Esophagus (tissue), 2 donors: ENCODE results near the gene PDK4. TPM values are rescaled to one million over a fixed set of nuclear protein-coding genes. Genes with fewer than 3 reads are reported as not detected.

Experiments used
- H3K27ac ChIP-seq, 2 donors: one replicate each; pipeline ENCODE4 v1.5.1; 2013; ENCODE audit warnings: low read depth in 2 of 2, mild to moderate bottlenecking in 2 of 2, inconsistent platforms in 1 of 2, low read length in 1 of 2, moderate library complexity in 1 of 2
- H3K27me3 ChIP-seq, 2 donors: one replicate each; pipeline ENCODE4 v1.6.1; 2013; ENCODE audit warnings: low read length in 2 of 2, control low read depth in 1 of 2, mild to moderate bottlenecking in 1 of 2; ENCODE audit not compliant: insufficient read depth in 2 of 2, control insufficient read depth in 1 of 2
- H3K36me3 ChIP-seq, 2 donors: one replicate each; pipeline ENCODE4 v1.6.1; 2013; ENCODE audit warnings: low read length in 1 of 2; ENCODE audit not compliant: control insufficient read depth in 2 of 2, insufficient read depth in 2 of 2
- H3K4me1 ChIP-seq, 2 donors: one replicate each; pipeline ENCODE4 v1.6.1; 2013; ENCODE audit warnings: low read length in 1 of 2; ENCODE audit not compliant: control insufficient read depth in 2 of 2, insufficient read depth in 2 of 2
- H3K4me3 ChIP-seq, 2 donors: one replicate each; pipeline ENCODE4 v1.5.1; 2013; ENCODE audit warnings: low read length in 2 of 2, mild to moderate bottlenecking in 2 of 2, low read depth in 1 of 2, moderate library complexity in 1 of 2
- H3K9me3 ChIP-seq, 2 donors: one replicate each; pipeline ENCODE4 v1.6.1; 2013; ENCODE audit warnings: mild to moderate bottlenecking in 2 of 2, low read depth in 1 of 2, low read length in 1 of 2, moderate library complexity in 1 of 2; ENCODE audit not compliant: control insufficient read depth in 2 of 2, insufficient read depth in 1 of 2
- WGBS, 2 donors: extraction: QIAGEN DNeasy Blood & Tissue Kit; methylation state at CpG; one replicate each; pipeline ENCODE4 v1.1.7; 2013; 5-methylcytosine and 5-hydroxymethylcytosine counted together
- polyA plus RNA-seq, 2 donors: library from polyadenylated mRNA; stranded (reverse); fragments of 200-250 nt; gene quantifications; one replicate each; pipeline ENCODE4 v1.2.3, GENCODE V29; 2013
- donor health status: healthy with polysubstance abuse.
- donor health status: Bipolar disorder and iron deficiency.

PDK4 gene
- polyA plus RNA-seq, 2 donors = 13.3 to 31.7 TPM

- no peak overlapping the region for H3K27ac ChIP-seq
- 93 to 96% methylated on average over 4 of the region's 4 CpGs for WGBS, 2 donors
These were observed 13.6 kb downstream of the PDK4 start for GRCh38 chr7:95582578-95583293.

GRCh38 chr7:95581467-95581866 lies 14.8 kb downstream of the PDK4 start:
- Histone ChIP-seq H3K4me3 (no peak overlapping the region), H3K27me3 (no peaks in the 10 kb centered on the region), H3K9me3 (no peaks in the 10 kb centered on the region), H3K27ac (no peak overlapping the region), H3K4me1 (no peaks in the 10 kb centered on the region), H3K36me3 (no peaks in the 10 kb centered on the region)
- WGBS, 2 donors = 37 to 55% methylated on average over 3 of the region's 3 CpGs

More at GRCh38 chr7:95582578-95583293, 13.6 kb downstream of the PDK4 start:
- Histone ChIP-seq H3K27me3 (no peaks in the 10 kb centered on the region), H3K4me1 (no peaks in the 10 kb centered on the region), H3K9me3 (no peaks in the 10 kb centered on the region), H3K36me3 (no peaks in the 10 kb centered on the region), H3K4me3 (no peak overlapping the region)

- Histone ChIP-seq H3K4me1 (no peaks in the 10 kb centered on the region), H3K4me3 (no peak overlapping the region), H3K9me3 (no peaks in the 10 kb centered on the region), H3K36me3 (no peaks in the 10 kb centered on the region), H3K27me3 (no peaks in the 10 kb centered on the region), H3K27ac (no peak overlapping the region)
- WGBS, 2 donors = 90 to 94% methylated on average over 7 of the region's 7 CpGs
These were observed 17.0 kb downstream of the PDK4 start for GRCh38 chr7:95579318-95579717.

DNA sequence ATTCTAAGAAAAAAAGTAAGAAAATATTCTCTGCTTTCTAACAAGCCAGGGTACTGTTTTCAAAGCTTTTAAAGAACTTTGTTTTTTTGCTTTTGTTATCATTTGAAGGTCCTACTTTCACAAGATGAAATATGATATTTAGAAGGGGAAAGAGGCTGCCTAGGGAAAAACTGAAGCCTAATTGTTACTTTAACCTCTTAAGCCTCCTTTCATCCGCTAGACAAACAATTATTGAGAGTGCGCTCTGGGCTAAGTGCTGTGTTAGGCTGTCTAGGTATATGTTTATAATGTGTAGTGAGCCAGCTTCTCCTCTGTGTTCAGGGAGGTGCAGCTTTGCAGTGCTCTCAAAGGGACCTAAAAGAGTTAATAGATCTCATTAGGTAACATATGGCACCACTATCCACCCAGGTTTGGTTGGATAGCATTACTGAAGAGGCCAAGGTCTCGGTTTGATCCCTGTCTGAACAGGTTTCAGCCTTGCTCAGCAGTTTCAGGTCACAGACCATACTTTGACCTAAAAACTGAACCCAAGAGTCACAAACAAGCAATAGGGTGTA lies 17.9 kb downstream of the PDK4 start:
- 47 to 48% methylated on average over 3 of the region's 3 CpGs for WGBS, 2 donors
- H3K27ac ChIP-seq = no peak overlapping the region
- H3K4me1 ChIP-seq = no peaks in the 10 kb centered on the region
- H3K9me3 ChIP-seq = no peaks in the 10 kb centered on the region
- H3K27me3 ChIP-seq = no peaks in the 10 kb centered on the region
- no peak overlapping the region for H3K4me3 ChIP-seq
- no peaks in the 10 kb centered on the region for H3K36me3 ChIP-seq

- no peaks in the 10 kb centered on the region for H3K36me3 ChIP-seq
- no peaks in the 10 kb centered on the region for H3K4me1 ChIP-seq
- no peaks in the 10 kb centered on the region for H3K9me3 ChIP-seq
- 70% methylated on average over 5 of the region's 5 CpGs for WGBS, 2 donors
- H3K27ac ChIP-seq = no peak overlapping the region
- no peak overlapping the region for H3K4me3 ChIP-seq
- H3K27me3 ChIP-seq = no peaks in the 10 kb centered on the region
These were observed 19.2 kb downstream of the PDK4 start for GRCh38 chr7:95577137-95577536.

DNA sequence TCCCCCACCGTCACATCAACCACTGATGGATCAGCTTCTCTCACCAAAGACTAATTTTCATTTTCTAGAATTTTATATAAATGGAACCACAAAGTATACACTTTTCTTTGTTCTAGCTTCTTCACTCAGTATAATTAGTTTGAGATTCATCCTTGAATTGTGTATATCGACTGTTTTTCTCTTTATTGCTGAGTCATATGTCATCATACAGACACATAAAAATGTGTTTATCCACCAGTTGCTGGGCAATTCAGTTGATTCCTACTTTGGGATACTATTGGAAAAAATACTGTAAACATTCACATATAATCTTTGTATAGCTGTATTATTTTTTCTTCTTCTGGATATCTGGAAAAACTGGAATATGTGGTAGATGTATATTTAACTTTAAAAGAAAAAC lies 26.6 kb downstream of the PDK4 start:
- Histone ChIP-seq H3K4me1 (no peaks in the 10 kb centered on the region), H3K9me3 (no peaks in the 10 kb centered on the region), H3K27ac (no peak overlapping the region), H3K4me3 (no peak overlapping the region), H3K36me3 (no peaks in the 10 kb centered on the region), H3K27me3 (no peaks in the 10 kb centered on the region)
- 80 to 81% methylated on average over 2 of the region's 2 CpGs for WGBS, 2 donors

- Histone ChIP-seq H3K4me1 (no peaks in the 10 kb centered on the region), H3K27me3 (no peaks in the 10 kb centered on the region), H3K27ac (no peak overlapping the region), H3K4me3 (no peak overlapping the region), H3K9me3 (no peaks in the 10 kb centered on the region), H3K36me3 (no peaks in the 10 kb centered on the region)
- WGBS, 2 donors = 74 to 76% methylated on average over 2 of the region's 2 CpGs
These were observed 35.6 kb downstream of the PDK4 start for GRCh38 chr7:95560674-95561073.

GRCh38 chr7:95558864-95559263 lies 37.5 kb downstream of the PDK4 start:
- no peaks in the 10 kb centered on the region for H3K36me3 ChIP-seq
- H3K4me3 ChIP-seq = no peak overlapping the region
- H3K9me3 ChIP-seq = no peaks in the 10 kb centered on the region
- H3K4me1 ChIP-seq = no peaks in the 10 kb centered on the region
- no peaks in the 10 kb centered on the region for H3K27me3 ChIP-seq
- H3K27ac ChIP-seq = no peak overlapping the region
- WGBS, 2 donors = 64 to 74% methylated on average over 3 of the region's 3 CpGs

- no peaks in the 10 kb centered on the region for H3K27me3 ChIP-seq
- H3K4me3 ChIP-seq = no peak overlapping the region
- no peaks in the 10 kb centered on the region for H3K4me1 ChIP-seq
- no peaks in the 10 kb centered on the region for H3K36me3 ChIP-seq
- H3K9me3 ChIP-seq = no peaks in the 10 kb centered on the region
- WGBS, 2 donors = 84 to 90% methylated on average over 2 of the region's 2 CpGs
- H3K27ac ChIP-seq = no peak overlapping the region
These were observed 39.5 kb downstream of the PDK4 start for GRCh38 chr7:95556777-95557176.

GRCh38 chr7:95553939-95554338 lies 42.4 kb downstream of the PDK4 start:
- no peaks in the 10 kb centered on the region for H3K9me3 ChIP-seq
- no peak overlapping the region for H3K4me3 ChIP-seq
- WGBS, 2 donors = 73% methylated on average over 2 of the region's 2 CpGs
- no peaks in the 10 kb centered on the region for H3K27me3 ChIP-seq
- no peaks in the 10 kb centered on the region for H3K4me1 ChIP-seq
- H3K27ac ChIP-seq = no peak overlapping the region
- H3K36me3 ChIP-seq = no peaks in the 10 kb centered on the region
